GM18867 (cell line): ENCODE measurements around the gene WDR59.

ENCODE experiments used
- ATAC-seq: cut with Tn5 transposase; IDR thresholded peaks from one replicate; pipeline ENCODE4 v1.9.1; 2021; ENCODE audit warnings: mild to moderate bottlenecking, moderate library complexity; ENCODE audit not compliant: unreplicated experiment

Gene WDR59

GRCh38 chr16:74825016-74825415, 159.9 kb downstream of the WDR59 start:
- ATAC-seq, result no peak
